ENCODE measurements around the gene DNER. TPM values are rescaled to one million over a fixed set of nuclear protein-coding genes. Genes with fewer than 3 reads are reported as not detected.
"Not testable (repeated sequence)": the region's sequence is repeated elsewhere in the genome, so short reads cannot be mapped to it uniquely, and the experiment has no call there.

Gene DNER
- total and polyA plus RNA-seq, 2 donors, result 2.9 to 4.4 TPM

DNA sequence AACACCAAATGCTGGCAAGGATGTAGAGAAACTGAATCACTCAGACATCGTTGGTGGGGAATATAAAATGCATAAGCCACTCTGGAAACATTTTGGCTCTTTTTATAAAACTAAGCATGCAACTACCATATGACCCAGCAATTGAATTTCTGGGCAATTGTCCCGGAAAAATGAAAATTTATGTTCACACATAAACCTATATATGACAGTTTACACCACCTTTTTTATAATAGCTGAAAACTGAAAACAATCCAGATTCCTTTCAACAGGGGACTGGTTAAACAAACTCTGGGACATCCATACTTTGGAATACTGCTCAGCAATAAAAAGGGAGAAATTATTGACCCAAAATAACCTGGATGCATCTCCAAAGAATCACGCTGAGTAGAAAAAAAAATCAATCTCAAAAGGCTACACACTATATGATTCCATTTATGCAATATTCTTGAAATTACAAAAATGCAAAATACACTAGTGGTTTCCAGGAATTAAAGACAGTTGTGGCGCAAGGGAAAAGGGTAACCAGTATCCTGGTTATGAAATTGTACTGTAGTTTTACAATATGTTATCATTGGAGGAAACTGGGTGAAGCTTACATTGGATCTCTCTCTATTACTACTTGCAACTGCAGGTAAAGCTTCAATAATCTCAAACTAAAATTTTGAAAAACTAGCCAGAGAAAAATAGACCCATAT, 313.0 kb downstream of the DNER start:
- Histone ChIP-seq H3K36me3 (ENCODE audit: insufficient read depth) (no peaks in the 10 kb centered on the region), H3K4me1 (ENCODE audit: insufficient read depth) (no peaks in the 10 kb centered on the region), H3K27ac (ENCODE audit: low read depth) (no peak overlapping the region), H3K4me3 (ENCODE audit: low read depth, low read length) (no peak overlapping the region)
- WGBS, result 49% methylated on average over 4 of the region's 4 CpGs
- DNase-seq (ENCODE audit: extremely low spot score), result no peak

DNA sequence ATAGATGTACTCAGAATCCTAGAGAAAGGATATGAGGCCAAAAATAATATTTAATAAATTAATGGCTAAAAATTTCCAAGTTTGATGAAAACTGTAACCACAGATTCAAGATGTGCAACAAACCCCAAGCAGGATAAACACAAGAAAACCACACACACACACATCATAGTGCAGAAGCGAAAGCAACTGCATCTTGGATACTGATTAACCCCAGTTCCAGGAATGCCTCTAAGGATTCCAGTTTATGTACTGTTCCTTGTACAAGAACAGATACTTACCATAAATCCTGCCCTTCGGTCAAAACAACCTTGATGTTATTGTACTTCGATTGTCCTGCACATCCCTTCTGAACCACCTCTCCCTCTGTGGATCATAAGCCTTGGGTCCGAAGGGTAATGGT, 320.4 kb downstream of the DNER start:
- Histone ChIP-seq H3K36me3 (ENCODE audit: insufficient read depth) (no peaks in the 10 kb centered on the region), H3K4me1 (ENCODE audit: insufficient read depth) (no peaks in the 10 kb centered on the region), H3K4me3 (ENCODE audit: low read depth, low read length) (no peak overlapping the region), H3K27ac (ENCODE audit: low read depth) (no peak overlapping the region)
- WGBS, result 96% methylated on average over 4 of the region's 4 CpGs
- DNase-seq (ENCODE audit: extremely low spot score), result no peak

DNA sequence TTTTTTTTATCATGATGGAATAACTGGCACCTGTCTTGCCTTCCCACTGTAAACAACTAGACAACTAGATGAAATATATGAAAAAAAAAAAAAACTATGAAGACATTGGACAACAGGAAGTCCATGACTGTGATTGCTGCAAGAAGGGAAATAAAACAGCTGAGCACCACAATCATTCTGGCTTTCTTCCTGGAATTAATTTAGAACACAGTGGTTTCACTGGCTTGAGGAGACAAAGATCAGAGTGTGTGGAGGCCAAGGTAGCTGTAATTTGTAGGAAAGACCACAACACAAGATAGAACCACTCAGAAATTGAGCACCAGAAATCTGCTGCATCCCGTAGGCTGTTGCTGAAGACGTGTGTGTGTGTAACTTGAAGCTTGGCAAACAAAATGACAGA, 322.2 kb downstream of the DNER start:
- Histone ChIP-seq H3K27ac (ENCODE audit: low read depth) (no peak overlapping the region), H3K4me3 (ENCODE audit: low read depth, low read length) (no peak overlapping the region), H3K36me3 (ENCODE audit: insufficient read depth) (no peaks in the 10 kb centered on the region), H3K4me1 (ENCODE audit: insufficient read depth) (no peaks in the 10 kb centered on the region)
- WGBS, result 52% methylated on average over 2 of the region's 2 CpGs
- DNase-seq (ENCODE audit: extremely low spot score), result no peak

DNA sequence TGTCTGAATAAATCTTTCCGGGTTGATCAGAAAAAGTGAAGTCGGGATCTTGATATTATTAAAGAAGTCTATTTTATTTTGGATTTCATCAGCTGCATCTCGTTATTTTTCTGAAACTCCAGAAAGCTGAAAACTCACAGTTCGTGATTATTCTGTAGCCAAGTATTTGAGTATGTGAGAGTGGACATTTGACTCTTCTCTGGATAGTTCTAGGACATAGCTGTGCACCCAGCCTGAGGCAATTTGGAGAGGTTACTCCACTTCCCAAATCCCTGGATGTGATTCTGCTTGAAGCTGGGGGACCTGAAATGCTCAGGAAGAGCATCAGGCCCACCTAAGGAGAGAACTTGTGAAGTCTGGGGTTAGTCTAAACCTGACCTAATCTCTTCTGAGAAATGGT, 325.6 kb downstream of the DNER start:
- H3K4me3 ChIP-seq (ENCODE audit: low read depth, low read length), result no peak overlapping the region
- H3K27ac ChIP-seq (ENCODE audit: low read depth), result no peak overlapping the region
- DNase-seq (ENCODE audit: extremely low spot score), result no peak
- WGBS, result 73% methylated on average over 4 of the region's 4 CpGs
- no peaks in the 10 kb centered on the region for H3K4me1 ChIP-seq (ENCODE audit: insufficient read depth)
- H3K36me3 ChIP-seq (ENCODE audit: insufficient read depth), result no peaks in the 10 kb centered on the region

- H3K4me3 ChIP-seq (ENCODE audit: low read depth, low read length), result no peak overlapping the region
- 55% methylated on average over 5 of the region's 5 CpGs for WGBS
Observed at GRCh38 chr2:229387866-229388265, 326.5 kb downstream of the DNER start.

DNA sequence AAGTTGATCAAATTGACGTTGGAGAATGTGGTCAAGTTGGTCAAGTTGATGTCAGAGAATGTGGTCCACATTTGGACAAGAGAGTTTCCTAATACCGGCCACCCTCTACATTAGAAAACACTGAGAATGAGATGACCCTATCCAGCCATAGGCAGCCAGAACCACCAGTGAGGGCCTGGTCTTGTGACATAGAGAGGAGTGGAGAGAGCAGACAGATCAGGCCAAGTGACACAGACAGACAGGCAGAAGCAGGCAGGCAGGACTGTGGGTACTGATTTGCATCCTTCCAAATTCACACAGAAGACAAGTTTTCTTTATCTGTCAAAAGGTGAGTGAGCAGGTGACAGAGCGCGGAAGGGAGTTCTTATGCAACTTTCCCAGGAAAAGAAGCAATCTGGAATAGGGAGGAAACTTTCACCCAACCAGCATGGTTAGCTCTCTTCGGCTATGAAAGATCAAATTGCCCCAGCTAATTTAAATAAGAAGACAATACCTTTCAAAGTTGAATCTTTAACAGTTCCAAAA, 334.2 kb downstream of the DNER start:
- WGBS, result 86% methylated on average over 5 of the region's 5 CpGs
- DNase-seq (ENCODE audit: extremely low spot score), result no peak
- Histone ChIP-seq H3K4me1 (ENCODE audit: insufficient read depth) (no peaks in the 10 kb centered on the region), H3K4me3 (ENCODE audit: low read depth, low read length) (no peak overlapping the region), H3K27ac (ENCODE audit: low read depth) (no peak overlapping the region), H3K36me3 (ENCODE audit: insufficient read depth) (no peaks in the 10 kb centered on the region)

More at GRCh38 chr2:229387866-229388265, 326.5 kb downstream of the DNER start:
- Histone ChIP-seq H3K4me1 (ENCODE audit: insufficient read depth) (no peaks in the 10 kb centered on the region), H3K27ac (ENCODE audit: low read depth) (no peak overlapping the region), H3K36me3 (ENCODE audit: insufficient read depth) (no peaks in the 10 kb centered on the region)
- DNase-seq (ENCODE audit: extremely low spot score), result no peak

- H3K4me3 ChIP-seq (ENCODE audit: low read depth, low read length), result no peak overlapping the region
- H3K4me1 ChIP-seq (ENCODE audit: insufficient read depth), result no peaks in the 10 kb centered on the region
- H3K36me3 ChIP-seq (ENCODE audit: insufficient read depth), result no peaks in the 10 kb centered on the region
- H3K27ac ChIP-seq (ENCODE audit: low read depth), result no peak overlapping the region
- WGBS, result 83% methylated on average over 3 of the region's 3 CpGs
- no peak for DNase-seq (ENCODE audit: extremely low spot score)
Observed at GRCh38 chr2:229378386-229378785, 336.0 kb downstream of the DNER start.

- Histone ChIP-seq H3K27ac (ENCODE audit: low read depth) (no peak overlapping the region), H3K36me3 (ENCODE audit: insufficient read depth) (no peaks in the 10 kb centered on the region), H3K4me1 (ENCODE audit: insufficient read depth) (no peaks in the 10 kb centered on the region), H3K4me3 (ENCODE audit: low read depth, low read length) (no peak overlapping the region)
- no peak for DNase-seq (ENCODE audit: extremely low spot score)
- WGBS, result 74% methylated on average over 1 of the region's 1 CpG
Observed at GRCh38 chr2:229376866-229377265, 337.5 kb downstream of the DNER start.

DNA sequence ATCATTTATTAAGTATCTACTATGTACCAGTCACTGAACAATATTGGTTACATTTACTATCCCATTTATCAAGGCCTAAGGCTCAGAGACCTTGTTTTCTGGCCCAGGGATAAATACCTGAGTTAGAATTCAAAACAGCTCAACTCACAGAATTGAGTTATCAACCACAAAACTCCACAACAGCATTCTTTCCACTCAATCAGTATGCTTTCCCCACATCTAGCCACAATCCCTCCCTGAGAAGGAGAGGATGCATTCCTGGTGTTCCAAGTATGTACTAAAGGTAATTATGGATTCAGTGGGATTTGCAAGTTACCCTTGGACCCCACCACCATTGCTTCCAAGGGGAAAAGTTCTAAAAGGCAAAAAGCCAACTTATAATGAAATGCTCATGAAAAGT, 339.1 kb downstream of the DNER start:
- no peak overlapping the region for H3K27ac ChIP-seq (ENCODE audit: low read depth)
- H3K36me3 ChIP-seq (ENCODE audit: insufficient read depth), result no peaks in the 10 kb centered on the region
- H3K4me3 ChIP-seq (ENCODE audit: low read depth, low read length), result no peak overlapping the region
- no peak for DNase-seq (ENCODE audit: extremely low spot score)
- no peaks in the 10 kb centered on the region for H3K4me1 ChIP-seq (ENCODE audit: insufficient read depth)

DNA sequence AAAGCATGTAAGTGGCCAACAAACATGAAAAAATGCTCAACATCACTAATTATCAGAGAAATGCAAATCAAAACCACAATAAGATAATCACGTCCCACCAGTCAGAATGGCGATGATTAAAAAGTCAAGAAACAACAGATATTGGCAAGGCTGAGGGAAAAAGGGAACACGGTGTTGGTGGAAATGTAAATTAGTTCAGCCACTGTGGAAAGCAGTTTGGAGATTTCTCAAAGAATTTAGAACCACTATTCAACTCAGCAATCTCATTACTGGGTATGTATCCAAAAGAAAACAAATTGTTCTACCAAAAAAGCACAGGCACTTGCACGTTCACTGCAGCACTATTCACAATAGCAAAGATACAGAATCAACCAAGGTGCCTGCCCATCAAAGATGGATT, 341.0 kb downstream of the DNER start:
- 85% methylated on average over 4 of the region's 4 CpGs for WGBS
- H3K27ac ChIP-seq (ENCODE audit: low read depth); H3K4me1 ChIP-seq (ENCODE audit: insufficient read depth); DNase-seq (ENCODE audit: extremely low spot score); H3K4me3 ChIP-seq (ENCODE audit: low read depth, low read length); H3K36me3 ChIP-seq (ENCODE audit: insufficient read depth): not testable (repeated sequence)

DNA sequence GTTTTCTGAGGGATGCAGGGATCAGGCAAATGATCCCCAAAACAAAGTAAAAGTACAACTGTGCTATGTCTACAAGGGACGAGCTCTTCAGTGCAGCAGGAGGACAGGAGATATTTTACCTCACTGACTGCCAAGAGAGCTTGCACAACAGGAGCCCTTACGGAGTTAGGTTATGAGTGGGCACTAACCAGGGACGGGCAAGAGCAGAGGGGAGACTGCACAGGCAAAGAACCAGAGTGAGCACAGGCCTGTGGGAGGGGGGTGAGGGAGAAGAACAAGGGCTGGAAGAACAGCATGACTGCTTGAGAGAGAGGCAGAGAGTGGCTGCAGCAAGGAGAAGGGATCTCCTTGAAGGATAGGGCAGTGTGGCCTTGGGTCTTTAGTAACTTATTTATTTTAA, 342.1 kb downstream of the DNER start:
- H3K36me3 ChIP-seq (ENCODE audit: insufficient read depth), result no peaks in the 10 kb centered on the region
- no peak overlapping the region for H3K4me3 ChIP-seq (ENCODE audit: low read depth, low read length)
- WGBS, result 73% methylated on average over 3 of the region's 3 CpGs
- no peaks in the 10 kb centered on the region for H3K4me1 ChIP-seq (ENCODE audit: insufficient read depth)
- no peak overlapping the region for H3K27ac ChIP-seq (ENCODE audit: low read depth)
- DNase-seq (ENCODE audit: extremely low spot score), result no peak

- WGBS, result 85% methylated on average over 3 of the region's 3 CpGs
- DNase-seq (ENCODE audit: extremely low spot score), result no peak
- Histone ChIP-seq H3K27ac (ENCODE audit: low read depth) (no peak overlapping the region), H3K36me3 (ENCODE audit: insufficient read depth) (no peaks in the 10 kb centered on the region), H3K4me1 (ENCODE audit: insufficient read depth) (no peaks in the 10 kb centered on the region), H3K4me3 (ENCODE audit: low read depth, low read length) (no peak overlapping the region)
Observed at GRCh38 chr2:229371086-229371485, 343.3 kb downstream of the DNER start.

GRCh38 chr2:229370509-229370908, 343.8 kb downstream of the DNER start:
- 71% methylated on average over 3 of the region's 3 CpGs for WGBS
- H3K36me3 ChIP-seq (ENCODE audit: insufficient read depth), result no peaks in the 10 kb centered on the region
- H3K4me1 ChIP-seq (ENCODE audit: insufficient read depth), result no peaks in the 10 kb centered on the region
- H3K4me3 ChIP-seq (ENCODE audit: low read depth, low read length), result no peak overlapping the region
- DNase-seq (ENCODE audit: extremely low spot score), result no peak
- no peak overlapping the region for H3K27ac ChIP-seq (ENCODE audit: low read depth)

DNA sequence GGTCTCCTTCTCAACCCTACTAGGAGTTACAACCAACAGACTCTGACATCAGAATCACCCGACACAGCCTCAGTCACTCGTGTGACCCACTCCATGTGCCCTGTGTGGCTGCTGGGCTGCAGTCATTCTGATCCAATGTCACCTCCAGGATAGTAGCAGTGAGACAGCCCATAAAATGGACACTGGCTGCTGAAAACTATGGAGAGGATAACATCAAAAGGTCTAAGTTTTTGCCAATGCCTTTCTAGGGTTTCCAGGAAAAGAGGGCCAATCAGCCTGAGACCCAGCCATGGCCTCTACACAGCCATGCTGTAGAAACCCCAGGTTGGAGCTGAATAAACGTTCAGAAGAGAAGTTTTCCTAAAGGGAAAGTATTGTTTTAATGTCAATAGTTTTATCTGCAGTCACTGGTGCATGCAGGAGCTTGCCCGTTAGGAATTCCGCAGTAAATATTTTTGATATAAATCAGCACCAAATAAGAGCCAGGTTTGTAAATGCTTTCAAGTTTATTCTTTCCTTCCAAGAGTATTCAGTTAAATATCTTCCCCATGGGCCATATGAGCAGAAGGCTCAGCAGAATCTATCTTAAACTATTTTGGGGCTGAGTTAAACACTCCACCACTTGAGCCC, 351.1 kb downstream of the DNER start:
- no peak overlapping the region for H3K4me3 ChIP-seq (ENCODE audit: low read depth, low read length)
- 55% methylated on average over 5 of the region's 5 CpGs for whole genome bisulfite sequencing
- no peaks in the 10 kb centered on the region for H3K4me1 ChIP-seq (ENCODE audit: insufficient read depth)
- H3K36me3 ChIP-seq (ENCODE audit: insufficient read depth), result no peaks in the 10 kb centered on the region
- H3K27ac ChIP-seq (ENCODE audit: low read depth), result no peak overlapping the region
- DNase-seq (ENCODE audit: extremely low spot score), result no peak
